Tibial artery (tissue), 4 donors: Measurements from ENCODE around the gene ELF3.
"Not testable (repeated sequence)": the region's sequence is repeated elsewhere in the genome, so short reads cannot be mapped to it uniquely, and the experiment has no call there.

Experiments used
- DNase-seq, 2 donors: peaks; one replicate each; pipeline ENCODE4 v3.0.0-alpha.2; 2019
- H3K27ac ChIP-seq, 2 donors: fragments of 200-600 bp; sonication (generic) in 1 of 2; 1 replicate in 1 of 2; 2 replicates in 1 of 2; pipeline ENCODE4 v1.5.1; 2018 to 2019; ENCODE audit warnings: mild to moderate bottlenecking in 1 of 2
- H3K27me3 ChIP-seq, 2 donors: fragments of 200-600 bp; sonication (generic) in 1 of 2; one replicate each; pipeline versions ENCODE4 v1.5.1 to v1.6.0; 2016 to 2019
- H3K36me3 ChIP-seq, 3 donors: fragments of 200-600 bp; sonication (generic) in 2 of 3; one replicate each; pipeline ENCODE4 v1.5.1; 2016 to 2019; ENCODE audit warnings: mild to moderate bottlenecking in 2 of 3
- H3K4me1 ChIP-seq, 4 donors: fragments of 200-600 bp; sonication (generic) in 2 of 4; 1 replicate in 3 of 4; 2 replicates in 1 of 4; pipeline ENCODE4 v1.5.1; 2016 to 2019
- H3K4me3 ChIP-seq, 2 donors: fragments of 200-600 bp; sonication (generic) in 1 of 2; 1 replicate in 1 of 2; 2 replicates in 1 of 2; pipeline ENCODE4 v1.5.1; 2018 to 2019; ENCODE audit warnings: mild to moderate bottlenecking in 2 of 2
- H3K9me3 ChIP-seq, 3 donors: fragments of 200-600 bp; sonication (generic) in 1 of 3; one replicate each; pipeline ENCODE4 v1.5.1; 2016 to 2019
- CTCF ChIP-seq, 2 experiments: fragments of 200-600 bp in 1 of 2; fragments of 450-650 bp in 1 of 2; IDR thresholded peaks; one replicate each; pipeline ENCODE4 v1.5.1; 2017 to 2019; ENCODE audit warnings: antibody characterized with exemption in 2 of 2, mild to moderate bottlenecking in 1 of 2, moderate library complexity in 1 of 2
- intact Hi-C: fragments of 100-400 bp; cut with DNase I; formaldehyde crosslinking; loops from one replicate; pipeline ENCODE4 v1.15.0; 2023; ENCODE audit warnings: low total_unique reads

The ELF3 gene

GRCh38 chr1:202018468-202019234 is 8.3 kb downstream of the ELF3 start:
- intact Hi-C loops, result no loop called here
- TF ChIP-seq CTCF (IDR thresholded peaks at IDR 0.05), result no peak
- Histone ChIP-seq H3K36me3 (peaks cover 0 to 26% (median 0%) of the 10 kb centered on the region in 3 donors), H3K4me1 (peaks cover 0 to 9% (median 3%) of the 10 kb centered on the region in 4 donors), H3K9me3 (no peaks in the 10 kb centered on the region), H3K27me3 (peaks cover 0 to 7% of the 10 kb centered on the region in 2 donors), H3K4me3 (no peak overlapping the region), H3K27ac (no peak overlapping the region)
- DNase-seq, result no peak

GRCh38 chr1:202019235-202019558 is 8.8 kb downstream of the ELF3 start:
- H3K36me3 ChIP-seq, result peaks cover 0 to 21% (median 0%) of the 10 kb centered on the region in 3 donors
- H3K27me3 ChIP-seq, H3K4me1 ChIP-seq, DNase-seq, H3K27ac ChIP-seq, H3K9me3 ChIP-seq, intact Hi-C loops, H3K4me3 ChIP-seq: not testable (repeated sequence)

GRCh38 chr1:202023001-202023433 is 12.6 kb downstream of the ELF3 start:
- H3K27me3 ChIP-seq, result peaks cover 0 to 5% of the 10 kb centered on the region in 2 donors
- H3K4me1 ChIP-seq, result peaks cover 0 to 6% (median 2%) of the 10 kb centered on the region in 4 donors
- intact Hi-C loops, result no loop called here
- DNase-seq, result no peak
- H3K4me3 ChIP-seq, result no peak overlapping the region
- no peaks in the 10 kb centered on the region for H3K36me3 ChIP-seq
- no peak for TF ChIP-seq CTCF (IDR thresholded peaks at IDR 0.05)
- H3K9me3 ChIP-seq, result no peaks in the 10 kb centered on the region
- no peak overlapping the region for H3K27ac ChIP-seq

GRCh38 chr1:202029171-202029665 is 18.8 kb downstream of the ELF3 start:
- no peaks in the 10 kb centered on the region for H3K9me3 ChIP-seq
- DNase-seq, result no peak
- peaks cover 0 to under 1% (median under 1%) of the 10 kb centered on the region in 4 donors for H3K4me1 ChIP-seq
- no peaks in the 10 kb centered on the region for H3K27me3 ChIP-seq
- no peaks in the 10 kb centered on the region for H3K36me3 ChIP-seq
- H3K4me3 ChIP-seq, result no peak overlapping the region
- intact Hi-C loops, result no loop called here
- H3K27ac ChIP-seq, result no peak overlapping the region
- no peak for TF ChIP-seq CTCF (IDR thresholded peaks at IDR 0.05)

GRCh38 chr1:202029727-202030126 is 19.3 kb downstream of the ELF3 start:
- TF ChIP-seq CTCF (IDR thresholded peaks at IDR 0.05), result no peak
- Histone ChIP-seq H3K4me3 (no peak overlapping the region), H3K4me1 (peaks cover 0 to 5% (median 5%) of the 10 kb centered on the region in 4 donors), H3K36me3 (no peaks in the 10 kb centered on the region), H3K27ac (no peak overlapping the region), H3K9me3 (no peaks in the 10 kb centered on the region), H3K27me3 (no peaks in the 10 kb centered on the region)
- no peak for DNase-seq
- intact Hi-C loops, result no loop called here

- no peaks in the 10 kb centered on the region for H3K27me3 ChIP-seq
- intact Hi-C loops, result no loop called here
- DNase-seq, result no peak
- TF ChIP-seq CTCF (IDR thresholded peaks at IDR 0.05), result no peak
- H3K9me3 ChIP-seq, result no peaks in the 10 kb centered on the region
- no peak overlapping the region for H3K27ac ChIP-seq
- H3K4me1 ChIP-seq, result peaks cover 0 to 22% (median 17%) of the 10 kb centered on the region in 4 donors
- no peaks in the 10 kb centered on the region for H3K36me3 ChIP-seq
- no peak overlapping the region for H3K4me3 ChIP-seq
Observed at GRCh38 chr1:202031796-202032195, 21.4 kb downstream of the ELF3 start.
